GM18867 (cell line): ENCODE data around the gene FNDC11.
A peak's percentile ranks its signal among the peaks of the same experiment; 100 is the strongest.
"Not testable (repeated sequence)": the region's sequence is repeated elsewhere in the genome, so short reads cannot be mapped to it uniquely, and the experiment has no call there.

Experiments
- ATAC-seq: cut with Tn5 transposase; IDR thresholded peaks from one replicate; pipeline ENCODE4 v1.9.1; 2021; ENCODE audit warnings: mild to moderate bottlenecking, moderate library complexity; ENCODE audit not compliant: unreplicated experiment

FNDC11 gene

DNA sequence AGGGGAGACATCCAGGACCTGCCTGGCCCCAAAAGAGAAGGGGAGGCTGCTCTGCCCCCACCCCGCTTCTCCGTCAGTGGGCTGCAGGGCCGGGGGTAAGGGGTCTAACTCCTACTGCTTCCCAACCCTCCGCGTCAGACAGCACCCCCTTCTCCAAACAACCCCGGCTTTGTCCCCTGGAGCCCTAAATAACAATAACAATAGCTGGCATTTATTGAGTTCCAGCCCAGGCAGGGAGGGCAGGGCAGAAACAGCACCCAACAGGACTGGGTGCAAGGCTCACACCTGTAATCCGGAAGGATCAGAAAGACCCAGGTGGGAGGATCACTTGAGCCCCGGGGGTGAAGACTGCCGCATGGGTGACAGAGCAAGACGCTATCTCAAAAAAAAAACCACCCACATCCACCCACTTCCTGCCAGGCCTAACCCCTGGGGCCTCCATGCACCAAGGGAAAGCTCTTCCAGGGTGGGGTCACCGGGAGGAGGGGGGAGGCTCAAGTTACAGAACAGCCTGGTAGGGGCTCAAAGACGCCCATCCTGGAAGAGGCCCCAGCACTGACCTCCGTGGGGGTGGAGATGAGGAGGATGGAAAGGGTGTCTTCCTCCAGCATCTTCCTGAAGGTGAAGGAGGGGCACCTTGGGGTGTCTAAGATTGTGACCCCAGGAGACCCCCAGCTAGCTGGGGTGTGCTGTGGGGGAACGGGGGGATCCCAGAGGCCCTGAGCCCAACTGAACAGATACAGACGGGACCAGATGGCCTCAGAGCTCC is 1.3 kb upstream of the FNDC11 start:
- peak; percentile 26 for ATAC-seq

- peak; percentile 47 for ATAC-seq
Measured at GRCh38 chr20:63553251-63553932, 567 bp upstream of the FNDC11 start.

GRCh38 chr20:63554361-63555278 is 661 bp downstream of the FNDC11 start:
- ATAC-seq, result no peak

DNA sequence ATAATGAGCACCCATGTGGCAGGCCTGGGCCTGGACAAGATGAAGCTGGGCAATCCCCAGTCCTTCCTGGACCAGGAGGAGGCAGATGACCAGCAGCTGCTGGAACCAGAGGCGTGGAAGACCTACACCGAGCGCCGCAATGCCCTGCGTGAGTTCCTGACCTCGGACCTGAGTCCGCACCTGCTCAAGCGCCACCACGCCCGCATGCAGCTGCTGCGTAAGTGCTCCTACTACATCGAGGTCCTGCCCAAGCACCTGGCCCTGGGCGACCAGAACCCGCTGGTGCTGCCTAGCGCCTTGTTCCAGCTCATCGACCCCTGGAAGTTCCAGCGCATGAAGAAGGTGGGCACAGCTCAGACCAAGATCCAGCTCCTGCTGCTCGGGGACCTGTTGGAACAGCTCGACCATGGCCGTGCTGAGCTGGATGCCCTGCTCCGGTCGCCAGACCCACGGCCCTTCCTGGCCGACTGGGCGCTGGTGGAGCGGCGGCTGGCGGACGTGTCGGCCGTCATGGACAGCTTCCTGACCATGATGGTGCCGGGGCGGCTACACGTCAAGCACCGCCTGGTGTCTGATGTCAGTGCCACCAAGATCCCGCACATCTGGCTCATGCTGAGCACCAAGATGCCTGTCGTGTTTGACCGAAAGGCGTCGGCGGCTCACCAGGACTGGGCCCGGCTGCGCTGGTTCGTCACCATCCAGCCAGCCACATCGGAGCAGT is 1.9 kb downstream of the FNDC11 start:
- no peak for ATAC-seq

DNA sequence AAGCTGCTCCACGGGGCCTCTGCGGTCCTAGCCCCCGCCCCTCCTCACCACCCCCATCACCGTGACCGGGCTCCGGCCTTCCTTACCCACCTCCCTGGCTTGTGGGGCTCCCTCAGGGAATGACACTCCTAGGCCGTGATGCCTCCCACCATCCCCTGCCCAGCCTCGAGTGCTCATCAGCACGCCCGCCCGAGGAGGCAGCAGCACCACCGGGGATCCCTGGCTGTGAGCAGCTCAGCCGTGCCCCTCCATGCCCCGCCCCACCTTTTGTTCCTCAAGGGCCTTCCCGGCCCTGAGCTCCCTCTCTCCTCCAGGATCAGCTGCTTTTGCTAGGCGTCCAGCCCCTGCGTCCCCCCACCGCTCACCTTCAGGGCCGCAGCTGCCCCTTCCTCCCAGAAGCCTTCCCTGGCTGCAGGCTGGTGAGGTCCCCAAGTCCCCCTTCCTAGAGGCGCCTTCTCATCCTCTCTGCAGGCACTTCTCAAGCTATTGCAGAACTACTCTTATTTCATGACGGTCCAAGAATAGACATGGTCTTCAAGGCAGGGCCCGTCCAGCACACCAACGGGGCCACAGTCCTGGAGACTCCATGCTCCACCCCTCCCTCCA is 3.0 kb downstream of the FNDC11 start:
- no peak for ATAC-seq

GRCh38 chr20:63557481-63557891 is 3.5 kb downstream of the FNDC11 start:
- ATAC-seq, result no peak

DNA sequence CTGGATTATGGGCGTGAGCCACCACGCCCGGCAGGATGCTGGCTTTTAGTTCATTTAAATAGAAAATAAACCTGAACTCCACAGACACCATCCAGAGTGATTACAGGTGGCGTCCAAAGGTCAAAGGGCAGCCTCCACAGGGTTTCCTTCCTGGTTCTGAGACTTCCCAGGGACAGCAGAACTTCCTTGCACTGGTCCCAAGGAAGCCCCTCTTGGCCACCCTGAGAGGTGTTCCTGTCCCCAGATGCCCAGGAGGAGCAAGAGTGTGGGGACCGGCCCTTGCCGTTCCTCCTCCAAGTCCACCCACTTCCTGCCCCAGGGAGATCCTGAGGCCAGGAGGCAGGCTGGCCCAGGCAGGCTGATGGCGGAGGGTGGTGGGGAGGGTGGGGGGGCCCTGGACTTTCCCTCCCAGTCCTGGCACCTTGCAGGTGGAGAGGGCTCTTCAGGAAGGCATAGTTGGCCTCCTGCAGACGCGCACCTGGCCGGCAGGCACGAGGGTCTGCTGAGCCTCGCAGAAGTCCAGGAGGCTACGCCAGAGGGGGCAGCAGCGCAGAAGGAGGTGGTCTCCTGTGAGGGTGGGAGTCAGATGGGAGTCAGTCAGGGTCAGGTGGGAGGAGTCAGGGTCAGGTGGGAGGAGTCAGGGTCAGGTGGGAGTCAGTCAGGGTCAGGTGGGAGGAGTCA is 5.0 kb downstream of the FNDC11 start:
- ATAC-seq, result no peak

- not testable (repeated sequence) for ATAC-seq
Measured at GRCh38 chr20:63559485-63560332, 5.8 kb downstream of the FNDC11 start.

DNA sequence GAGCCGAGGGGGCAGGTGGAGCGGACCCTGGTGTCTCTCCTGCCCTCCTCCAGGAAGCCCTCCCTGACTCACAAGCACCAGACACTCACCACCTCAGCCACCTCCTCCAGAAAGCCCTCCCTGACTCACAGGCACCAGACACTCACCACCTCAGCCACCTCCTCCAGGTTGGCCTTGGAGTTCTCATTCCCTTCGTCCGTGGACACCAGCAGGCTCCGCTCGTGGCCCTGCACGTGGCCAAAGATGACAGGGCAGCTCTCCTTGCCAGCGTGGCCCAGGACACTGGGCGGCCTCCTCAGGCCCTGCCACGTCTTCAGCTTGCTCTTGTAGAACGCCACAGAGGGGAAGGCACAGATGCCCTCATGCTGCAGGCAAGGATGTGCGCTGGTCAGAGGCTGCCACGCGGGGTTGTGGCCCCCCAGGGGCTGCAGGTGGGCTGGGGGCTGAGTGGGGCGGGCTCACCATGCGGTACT is 6.4 kb downstream of the FNDC11 start:
- ATAC-seq, result no peak

DNA sequence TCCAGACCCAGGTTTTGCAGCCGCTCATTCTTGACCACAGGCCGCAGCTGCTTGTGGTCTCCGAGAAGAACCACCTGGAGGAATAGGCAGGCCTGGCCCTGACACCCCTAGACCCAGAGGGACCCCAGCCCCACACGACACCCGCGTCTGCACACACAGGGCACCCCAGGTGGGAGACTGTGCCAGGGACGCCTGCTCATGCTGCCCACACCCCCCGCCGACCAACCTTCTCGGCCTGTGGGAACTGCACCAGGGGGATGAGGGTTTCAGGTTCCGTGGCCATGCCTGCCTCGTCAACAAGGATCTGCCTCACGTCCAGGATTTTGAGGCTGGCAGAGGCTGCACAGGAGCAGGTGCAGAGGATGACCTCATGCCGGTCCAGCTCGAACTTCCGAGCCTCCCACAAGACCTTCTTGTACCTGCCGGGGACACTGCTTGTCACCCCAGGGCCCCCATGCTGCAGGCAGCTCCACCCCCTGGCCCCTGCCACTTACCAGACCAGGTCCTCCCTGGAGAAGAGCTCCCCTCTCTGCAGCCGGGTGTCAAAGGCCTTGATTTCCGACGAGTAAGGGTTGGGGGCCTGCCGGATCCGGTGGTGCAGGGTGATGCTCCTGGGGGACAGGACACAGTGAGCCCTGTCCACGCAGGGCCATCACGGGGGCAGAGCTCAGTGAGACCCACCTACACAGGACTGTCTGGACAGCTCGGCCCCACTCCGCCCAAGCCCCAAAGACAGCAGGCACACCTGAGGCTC is 7.1 kb downstream of the FNDC11 start:
- no peak for ATAC-seq

- ATAC-seq, result no peak
Measured at GRCh38 chr20:63561624-63562396, 7.9 kb downstream of the FNDC11 start.

DNA sequence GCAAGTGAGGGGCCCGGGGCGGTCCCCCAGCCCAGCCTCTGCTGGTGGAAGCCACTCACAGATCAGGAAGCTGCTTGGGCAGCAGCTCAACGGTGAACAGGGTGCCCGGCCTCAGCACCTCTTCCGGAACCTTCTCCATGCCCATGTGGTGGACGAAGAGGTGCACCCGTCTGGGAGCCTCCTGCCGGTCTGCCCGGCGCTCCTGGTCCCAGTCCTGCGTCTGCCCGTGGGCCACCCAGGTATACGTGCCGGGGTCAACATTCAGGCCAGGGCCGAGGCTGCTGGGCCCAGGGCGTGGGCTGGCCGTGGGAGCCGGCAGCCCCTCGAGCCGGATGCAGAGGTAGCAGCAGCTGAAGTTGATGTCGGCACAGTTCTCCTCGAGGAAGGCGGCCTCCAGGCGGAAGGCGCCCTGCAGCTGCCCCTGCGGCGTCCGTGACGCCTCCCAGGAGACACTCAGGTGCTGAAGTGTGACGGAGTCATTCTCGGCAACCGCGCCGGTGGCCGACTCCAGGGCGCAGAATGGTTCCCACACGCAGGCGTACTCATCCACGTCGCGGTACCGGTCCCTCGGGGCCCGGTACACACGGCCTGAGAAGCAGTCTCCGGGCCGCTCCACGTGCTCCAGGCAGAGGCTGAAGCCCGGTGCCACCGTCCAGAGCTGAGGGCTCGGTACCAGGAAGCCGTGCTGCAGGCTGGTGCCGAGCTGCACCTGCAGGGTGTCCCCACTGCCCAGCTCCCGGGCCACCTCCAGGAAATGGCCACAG is 8.7 kb downstream of the FNDC11 start:
- ATAC-seq, result peak; percentile 33

GRCh38 chr20:63563225-63563935 is 9.4 kb downstream of the FNDC11 start:
- ATAC-seq, result no peak

GRCh38 chr20:63564036-63564810 is 10.3 kb downstream of the FNDC11 start:
- no peak for ATAC-seq
